Ascending aorta (tissue), 2 donors: ENCODE results near the gene QSOX2. TPM values are rescaled to one million over a fixed set of nuclear protein-coding genes. Genes with fewer than 3 reads are reported as not detected.
A peak's percentile ranks its signal among the peaks of the same experiment; 100 is the strongest.

Experiments
- DNase-seq, 2 donors: peaks; one replicate each; pipeline ENCODE4 v3.0.0-alpha.2; 2019; ENCODE audit warnings: low spot score in 2 of 2
- H3K27ac ChIP-seq, 2 donors: fragments of 200-600 bp; sonication (generic); one replicate each; pipeline ENCODE4 v1.5.1; 2016 to 2017; ENCODE audit warnings: mild to moderate bottlenecking in 1 of 2
- H3K27me3 ChIP-seq: fragments of 200-600 bp; sonication (generic); one replicate; pipeline ENCODE4 v1.5.1; 2017
- H3K36me3 ChIP-seq, 2 donors: fragments of 200-600 bp; sonication (generic); one replicate each; pipeline ENCODE4 v1.5.1; 2016
- H3K4me1 ChIP-seq, 2 donors: fragments of 200-600 bp; sonication (generic); one replicate each; pipeline ENCODE4 v1.5.1; 2016 to 2017; ENCODE audit warnings: mild to moderate bottlenecking in 1 of 2
- H3K4me3 ChIP-seq, 2 donors: fragments of 200-600 bp; sonication (generic); one replicate each; pipeline ENCODE4 v1.5.1; 2016 to 2017; ENCODE audit warnings: mild to moderate bottlenecking in 1 of 2
- H3K9me3 ChIP-seq, 2 donors: fragments of 200-600 bp; sonication (generic); one replicate each; pipeline ENCODE4 v1.5.1; 2016
- CTCF ChIP-seq, 3 experiments: fragments of 200-600 bp in 2 of 3; fragments of 450-650 bp in 1 of 3; sonication (generic) in 2 of 3; IDR thresholded peaks; one replicate each; pipeline ENCODE4 v1.5.1; 2016 to 2019; ENCODE audit warnings: antibody characterized with exemption in 3 of 3, mild to moderate bottlenecking in 1 of 3, moderate library complexity in 1 of 3
- intact Hi-C: fragments of 100-400 bp; cut with DNase I; formaldehyde crosslinking; loops from one replicate; pipeline ENCODE4 v1.15.1; 2023
- total RNA-seq: library from RNA; depleted of rRNA; stranded (reverse); fragments of >200 nt; gene quantifications from one replicate; pipeline ENCODE4 v1.1.0, GENCODE V29; 2016

QSOX2 gene
- total RNA-seq, 1 donor from 2014 or later, result 3.7 TPM

- Histone ChIP-seq H3K27ac (no peak overlapping the region), H3K4me3 (no peak overlapping the region), H3K9me3 (no peaks in the 10 kb centered on the region), H3K4me1 (no peaks in the 10 kb centered on the region), H3K27me3 (no peaks in the 10 kb centered on the region), H3K36me3 (peaks cover 0 to 27% of the 10 kb centered on the region in 2 donors)
- TF ChIP-seq CTCF (IDR thresholded peaks at IDR 0.05), result peak; percentile 22 to 64 (median 61)
- intact Hi-C loops, result no loop called here
- DNase-seq, result no peak
These were observed 19.6 kb downstream of the QSOX2 start for GRCh38 chr9:136225748-136226679.

GRCh38 chr9:136225366-136225747 lies 20.3 kb downstream of the QSOX2 start:
- Histone ChIP-seq H3K9me3 (no peaks in the 10 kb centered on the region), H3K27me3 (no peaks in the 10 kb centered on the region), H3K36me3 (peaks cover 0 to 29% of the 10 kb centered on the region in 2 donors), H3K4me3 (no peak overlapping the region), H3K4me1 (no peaks in the 10 kb centered on the region), H3K27ac (no peak overlapping the region)
- TF ChIP-seq CTCF (IDR thresholded peaks at IDR 0.05), result no peak
- DNase-seq, result no peak
- intact Hi-C loops, result no loop called here

GRCh38 chr9:136223871-136224640 lies 21.6 kb downstream of the QSOX2 start:
- H3K36me3 ChIP-seq, result peaks cover 0 to 37% of the 10 kb centered on the region in 2 donors
- H3K4me3 ChIP-seq, result no peak overlapping the region
- TF ChIP-seq CTCF (IDR thresholded peaks at IDR 0.05), result no peak
- H3K9me3 ChIP-seq, result no peaks in the 10 kb centered on the region
- no peak overlapping the region for H3K27ac ChIP-seq
- intact Hi-C loops, result no loop called here
- DNase-seq, result no peak
- no peaks in the 10 kb centered on the region for H3K27me3 ChIP-seq
- H3K4me1 ChIP-seq, result no peaks in the 10 kb centered on the region

GRCh38 chr9:136222906-136223285 lies 22.7 kb downstream of the QSOX2 start:
- no peak for TF ChIP-seq CTCF (IDR thresholded peaks at IDR 0.05)
- Histone ChIP-seq H3K36me3 (peaks cover 0 to 48% of the 10 kb centered on the region in 2 donors), H3K9me3 (no peaks in the 10 kb centered on the region), H3K27me3 (no peaks in the 10 kb centered on the region), H3K4me1 (no peaks in the 10 kb centered on the region), H3K27ac (no peak overlapping the region), H3K4me3 (no peak overlapping the region)
- intact Hi-C loops, result no loop called here
- DNase-seq, result no peak

GRCh38 chr9:136222166-136222905 lies 23.3 kb downstream of the QSOX2 start:
- peaks cover 0 to 54% of the 10 kb centered on the region in 2 donors for H3K36me3 ChIP-seq
- H3K27me3 ChIP-seq, result no peaks in the 10 kb centered on the region
- no peak overlapping the region for H3K27ac ChIP-seq
- H3K9me3 ChIP-seq, result no peaks in the 10 kb centered on the region
- H3K4me3 ChIP-seq, result no peak overlapping the region
- intact Hi-C loops, result no loop called here
- DNase-seq, result no peak
- TF ChIP-seq CTCF (IDR thresholded peaks at IDR 0.05), result no peak
- no peaks in the 10 kb centered on the region for H3K4me1 ChIP-seq
